Activated gamma-delta T cell treated with Interleukin-2 at 50 U/mL for 16 hours (primary cell): ENCODE data around the gene ANKZF1.

Source experiments
- DNase-seq: peaks from one replicate; pipeline ENCODE4 v3.0.0-alpha.2; 2020

The ANKZF1 gene

GRCh38 chr2:219207884-219208740, 21.5 kb upstream of the ANKZF1 start:
- DNase-seq: no peak

- no peak for DNase-seq
Measured at GRCh38 chr2:219209236-219210195, 20.1 kb upstream of the ANKZF1 start.

- no peak for DNase-seq
Measured at GRCh38 chr2:219210196-219210885, 19.3 kb upstream of the ANKZF1 start.

- no peak for DNase-seq
Measured at GRCh38 chr2:219210886-219211362, 18.7 kb upstream of the ANKZF1 start.

GRCh38 chr2:219213026-219213415, 16.6 kb upstream of the ANKZF1 start:
- no peak for DNase-seq

- no peak for DNase-seq
Measured at GRCh38 chr2:219213486-219214071, 16.0 kb upstream of the ANKZF1 start.

- DNase-seq: no peak
Measured at GRCh38 chr2:219214141-219214540, 15.5 kb upstream of the ANKZF1 start.

- no peak for DNase-seq
Measured at GRCh38 chr2:219214786-219215185, 14.8 kb upstream of the ANKZF1 start.

- DNase-seq: no peak
Measured at GRCh38 chr2:219215871-219216534, 13.6 kb upstream of the ANKZF1 start.

- no peak for DNase-seq
Measured at GRCh38 chr2:219216535-219216915, 13.1 kb upstream of the ANKZF1 start.

- no peak for DNase-seq
Measured at GRCh38 chr2:219218217-219218731, 11.3 kb upstream of the ANKZF1 start.

GRCh38 chr2:219218732-219219701, 10.6 kb upstream of the ANKZF1 start, which contains the start of gene ABCB6:
Gene ABCB6, minus strand, starts transcription at chr2:219218958. Its CDS starts 285 bp downstream, at chr2:219218673.
- peak; percentile 79 for DNase-seq

- no peak for DNase-seq
Measured at GRCh38 chr2:219219784-219220532, 9.6 kb upstream of the ANKZF1 start.

GRCh38 chr2:219220652-219221402, 8.8 kb upstream of the ANKZF1 start:
- DNase-seq: no peak

GRCh38 chr2:219221957-219222518, 7.6 kb upstream of the ANKZF1 start:
- DNase-seq: no peak

GRCh38 chr2:219223831-219224610, 5.6 kb upstream of the ANKZF1 start:
- no peak for DNase-seq

- no peak for DNase-seq
Measured at GRCh38 chr2:219225350-219225749, 4.3 kb upstream of the ANKZF1 start.
